Measurements from ENCODE around the gene ZDHHC16.

ZDHHC16 gene

GRCh38 chr10:97494863-97495506 lies 49.0 kb downstream of the ZDHHC16 start:
- H3K4me1 ChIP-seq (ENCODE audit: control insufficient read depth, insufficient read depth, low read length) = peaks cover 3% of the 10 kb centered on the region; the same call in 1 of the 2 replicates
- no peak overlapping the region for H3K27ac ChIP-seq (ENCODE audit: low read length)
- H3K27me3 ChIP-seq (ENCODE audit: control insufficient read depth, insufficient read depth, low read length) = peaks cover under 1% of the 10 kb centered on the region; the same call in 1 of the 2 replicates
- no peaks in the 10 kb centered on the region for H3K9me3 ChIP-seq (ENCODE audit: control insufficient read depth, insufficient read depth, low read length)
- WGBS (ENCODE audit: insufficient coverage, insufficient read length) = no CpG with 5 or more reads among the region's 7 CpGs
- DNase-seq (ENCODE audit: low read depth, low spot score) = no peak
- no peak overlapping the region for H3K4me3 ChIP-seq (ENCODE audit: low read length)
- no peaks in the 10 kb centered on the region for H3K36me3 ChIP-seq (ENCODE audit: control insufficient read depth, insufficient read depth, low read length)

GRCh38 chr10:97497572-97498075 lies 51.6 kb downstream of the ZDHHC16 start:
- no peak overlapping the region for H3K27ac ChIP-seq (ENCODE audit: low read length)
- H3K4me3 ChIP-seq (ENCODE audit: low read length) = peak overlapping the region; percentile 79; the same call in 1 of the 2 replicates
- peaks cover 2% of the 10 kb centered on the region; the same call in 1 of the 2 replicates for H3K27me3 ChIP-seq (ENCODE audit: control insufficient read depth, insufficient read depth, low read length)
- DNase-seq (ENCODE audit: low read depth, low spot score) = no peak
- whole genome bisulfite sequencing (ENCODE audit: insufficient coverage, insufficient read length) = no CpG with 5 or more reads among the region's 22 CpGs
- no peaks in the 10 kb centered on the region for H3K9me3 ChIP-seq (ENCODE audit: control insufficient read depth, insufficient read depth, low read length)
- H3K36me3 ChIP-seq (ENCODE audit: control insufficient read depth, insufficient read depth, low read length) = no peaks in the 10 kb centered on the region
- H3K4me1 ChIP-seq (ENCODE audit: control insufficient read depth, insufficient read depth, low read length) = peaks cover 6% of the 10 kb centered on the region; the same call in 1 of the 2 replicates

GRCh38 chr10:97498076-97498840 lies 52.3 kb downstream of the ZDHHC16 start, which contains the start of gene MMS19:
Gene MMS19, minus strand, starts transcription at chr10:97498422. Its CDS starts 38 bp downstream, at chr10:97498384.
- WGBS (ENCODE audit: insufficient coverage, insufficient read length) = no CpG with 5 or more reads among the region's 73 CpGs
- Histone ChIP-seq H3K27ac (ENCODE audit: low read length) (no peak within 1 kb of the TSS), H3K27me3 (ENCODE audit: control insufficient read depth, insufficient read depth, low read length) (peaks cover 2% of the 10 kb centered on the region; the same call in 1 of the 2 replicates), H3K4me1 (ENCODE audit: control insufficient read depth, insufficient read depth, low read length) (peaks cover 6% of the 10 kb centered on the region; the same call in 1 of the 2 replicates), H3K9me3 (ENCODE audit: control insufficient read depth, insufficient read depth, low read length) (no peaks in the 10 kb centered on the region), H3K36me3 (ENCODE audit: control insufficient read depth, insufficient read depth, low read length) (no peaks in the 10 kb centered on the region), H3K4me3 (ENCODE audit: low read length) (peak within 1 kb of the TSS; percentile 79)
- DNase-seq (ENCODE audit: low read depth, low spot score) = peak; percentile 75

GRCh38 chr10:97498841-97499560 lies 53.0 kb downstream of the ZDHHC16 start, which contains the start of gene UBTD1:
Gene UBTD1, plus strand, starts transcription at chr10:97498924. Its CDS starts 280 bp downstream, at chr10:97499204.
- Histone ChIP-seq H3K4me3 (ENCODE audit: low read length) (peak within 1 kb of the TSS; percentile 79), H3K36me3 (ENCODE audit: control insufficient read depth, insufficient read depth, low read length) (no peaks in the 10 kb centered on the region), H3K9me3 (ENCODE audit: control insufficient read depth, insufficient read depth, low read length) (no peaks in the 10 kb centered on the region), H3K4me1 (ENCODE audit: control insufficient read depth, insufficient read depth, low read length) (peaks cover 6% of the 10 kb centered on the region; the same call in 1 of the 2 replicates), H3K27me3 (ENCODE audit: control insufficient read depth, insufficient read depth, low read length) (peaks cover 2% of the 10 kb centered on the region; the same call in 1 of the 2 replicates), H3K27ac (ENCODE audit: low read length) (no peak within 1 kb of the TSS)
- WGBS (ENCODE audit: insufficient coverage, insufficient read length) = no CpG with 5 or more reads among the region's 66 CpGs
- DNase-seq (ENCODE audit: low read depth, low spot score) = no peak

- Histone ChIP-seq H3K27ac (ENCODE audit: low read length) (no peak overlapping the region), H3K4me1 (ENCODE audit: control insufficient read depth, insufficient read depth, low read length) (peaks cover 5% of the 10 kb centered on the region; the same call in 1 of the 2 replicates), H3K9me3 (ENCODE audit: control insufficient read depth, insufficient read depth, low read length) (no peaks in the 10 kb centered on the region), H3K27me3 (ENCODE audit: control insufficient read depth, insufficient read depth, low read length) (peaks cover 2% of the 10 kb centered on the region; the same call in 1 of the 2 replicates), H3K4me3 (ENCODE audit: low read length) (peak overlapping the region; percentile 79), H3K36me3 (ENCODE audit: control insufficient read depth, insufficient read depth, low read length) (no peaks in the 10 kb centered on the region)
- DNase-seq (ENCODE audit: low read depth, low spot score) = no peak
- no CpG with 5 or more reads among the region's 41 CpGs for WGBS (ENCODE audit: insufficient coverage, insufficient read length)
These were observed 53.8 kb downstream of the ZDHHC16 start for GRCh38 chr10:97499561-97500296.

- peaks cover 3% of the 10 kb centered on the region; the same call in 1 of the 2 replicates for H3K4me1 ChIP-seq (ENCODE audit: control insufficient read depth, insufficient read depth, low read length)
- no peaks in the 10 kb centered on the region for H3K9me3 ChIP-seq (ENCODE audit: control insufficient read depth, insufficient read depth, low read length)
- H3K4me3 ChIP-seq (ENCODE audit: low read length) = no peak overlapping the region; the same call in 1 of the 2 replicates
- no peaks in the 10 kb centered on the region for H3K36me3 ChIP-seq (ENCODE audit: control insufficient read depth, insufficient read depth, low read length)
- peaks cover 2% of the 10 kb centered on the region; the same call in 1 of the 2 replicates for H3K27me3 ChIP-seq (ENCODE audit: control insufficient read depth, insufficient read depth, low read length)
- no CpG with 5 or more reads among the region's 2 CpGs for WGBS (ENCODE audit: insufficient coverage, insufficient read length)
- DNase-seq (ENCODE audit: low read depth, low spot score) = no peak
- H3K27ac ChIP-seq (ENCODE audit: low read length) = no peak overlapping the region
These were observed 54.3 kb downstream of the ZDHHC16 start for GRCh38 chr10:97500297-97500575.

- Histone ChIP-seq H3K4me1 (ENCODE audit: control insufficient read depth, insufficient read depth, low read length) (peaks cover 3% of the 10 kb centered on the region; the same call in 1 of the 2 replicates), H3K27me3 (ENCODE audit: control insufficient read depth, insufficient read depth, low read length) (peaks cover 2% of the 10 kb centered on the region; the same call in 1 of the 2 replicates)
These were observed 56.9 kb downstream of the ZDHHC16 start for GRCh38 chr10:97502916-97503315.

GRCh38 chr10:97503406-97503805 lies 57.4 kb downstream of the ZDHHC16 start:
- Histone ChIP-seq H3K27me3 (ENCODE audit: control insufficient read depth, insufficient read depth, low read length) (peaks cover 2% of the 10 kb centered on the region; the same call in 1 of the 2 replicates), H3K27ac (ENCODE audit: low read length) (no peak overlapping the region), H3K36me3 (ENCODE audit: control insufficient read depth, insufficient read depth, low read length) (no peaks in the 10 kb centered on the region), H3K9me3 (ENCODE audit: control insufficient read depth, insufficient read depth, low read length) (no peaks in the 10 kb centered on the region), H3K4me1 (ENCODE audit: control insufficient read depth, insufficient read depth, low read length) (peaks cover 4% of the 10 kb centered on the region), H3K4me3 (ENCODE audit: low read length) (no peak overlapping the region)
- WGBS (ENCODE audit: insufficient coverage, insufficient read length) = no CpG with 5 or more reads among the region's 3 CpGs
- DNase-seq (ENCODE audit: low read depth, low spot score) = no peak

More at GRCh38 chr10:97502916-97503315, 56.9 kb downstream of the ZDHHC16 start:
- Histone ChIP-seq H3K4me3 (ENCODE audit: low read length) (no peak overlapping the region), H3K9me3 (ENCODE audit: control insufficient read depth, insufficient read depth, low read length) (no peaks in the 10 kb centered on the region), H3K36me3 (ENCODE audit: control insufficient read depth, insufficient read depth, low read length) (no peaks in the 10 kb centered on the region), H3K27ac (ENCODE audit: low read length) (no peak overlapping the region)
- no peak for DNase-seq (ENCODE audit: low read depth, low spot score)
- WGBS (ENCODE audit: insufficient coverage, insufficient read length) = no CpG with 5 or more reads among the region's 6 CpGs

- H3K4me1 ChIP-seq (ENCODE audit: control insufficient read depth, insufficient read depth, low read length) = peaks cover 2% of the 10 kb centered on the region
- H3K27ac ChIP-seq (ENCODE audit: low read length) = no peak overlapping the region
- no peaks in the 10 kb centered on the region for H3K9me3 ChIP-seq (ENCODE audit: control insufficient read depth, insufficient read depth, low read length)
- no peak overlapping the region for H3K4me3 ChIP-seq (ENCODE audit: low read length)
- DNase-seq (ENCODE audit: low read depth, low spot score) = no peak
- peaks cover under 1% of the 10 kb centered on the region; the same call in 1 of the 2 replicates for H3K27me3 ChIP-seq (ENCODE audit: control insufficient read depth, insufficient read depth, low read length)
- no peaks in the 10 kb centered on the region for H3K36me3 ChIP-seq (ENCODE audit: control insufficient read depth, insufficient read depth, low read length)
- WGBS (ENCODE audit: insufficient coverage, insufficient read length) = no CpG with 5 or more reads among the region's 1 CpG
These were observed 59.2 kb downstream of the ZDHHC16 start for GRCh38 chr10:97505152-97505551.

Data from iPS DF 6.9 (cell line).